ENCODE measurements around the gene STX10. TPM values are rescaled to one million over a fixed set of nuclear protein-coding genes. Genes with fewer than 3 reads are reported as not detected.

STX10 gene
- total and polyA plus RNA-seq, 2 of the 4 experiments (the other 2 are of a cell fraction): 64.9 to 82.0 TPM

- Histone ChIP-seq H3K27ac (ENCODE audit: insufficient read depth, low read length) (no peak overlapping the region), H2BK15ac (ENCODE audit: low read depth, low read length) (no peak overlapping the region), H3K4me2 (ENCODE audit: low read depth, low read length) (no peak overlapping the region), H3K36me3 (ENCODE audit: control insufficient read depth, insufficient read depth, low read length) (peaks cover 23% of the 10 kb centered on the region), H2BK5ac (ENCODE audit: low read depth, low read length, poor library complexity, severe bottlenecking) (no peak overlapping the region), H3K9me1 (ENCODE audit: insufficient read depth, low read length) (no peaks in the 10 kb centered on the region), H3K4me1 (ENCODE audit: control insufficient read depth, insufficient read depth, low read length) (no peaks in the 10 kb centered on the region), H2AK9ac (replicated peaks; ENCODE audit: low read depth, low read length, poor library complexity) (no peak overlapping the region), H3K23ac (ENCODE audit: low read depth, low read length) (no peak overlapping the region), H2AK5ac (ENCODE audit: low read depth, low read length) (no peak overlapping the region), H4K5ac (ENCODE audit: low read depth, low read length) (no peak overlapping the region), H3K9me3 (ENCODE audit: control insufficient read depth, insufficient read depth, low read length) (no peaks in the 10 kb centered on the region), H3K9ac (ENCODE audit: low read depth, low read length) (no peak overlapping the region), H4K20me1 (ENCODE audit: insufficient read depth, low read length) (no peaks in the 10 kb centered on the region), H3K18ac (ENCODE audit: low read depth, low read length) (no peak overlapping the region), H3K56ac (ENCODE audit: extremely low read depth, insufficient read depth, low read length) (no peak overlapping the region), H3K79me1 (ENCODE audit: low read depth in 1 of 2, low read length in 2 of 2) (peaks cover 0 to 12% of the 10 kb centered on the region in 2 experiments; a peak in 2 of 4 replicates), H4K91ac (ENCODE audit: insufficient read depth, low read depth, low read length) (no peak overlapping the region), H3K4me3 (ENCODE audit: insufficient read depth, low read depth, low read length) (no peak overlapping the region), H3K27me3 (ENCODE audit: control insufficient read depth, insufficient read depth, low read length) (no peaks in the 10 kb centered on the region), H4K8ac (ENCODE audit: low read depth in 2 of 2, low read length in 2 of 2) (no peak overlapping the region), H3K14ac (replicated peaks; ENCODE audit: low read depth, low read length) (no peak overlapping the region), H2BK20ac (ENCODE audit: low read depth, low read length) (no peak overlapping the region), H3K4ac (ENCODE audit: low read depth, low read length) (no peak overlapping the region), H2BK120ac (ENCODE audit: low read depth, low read length) (no peak overlapping the region), H2AFZ (replicated peaks; ENCODE audit: low read length, poor library complexity) (no peak overlapping the region)
- WGBS, 2 experiments (ENCODE audit: extremely low coverage in 2 of 2, insufficient read length in 1 of 2): 100% methylated on average over 2 of the region's 15 CpGs; no CpG with 5 or more reads in 1 of the 2 experiments
- in situ Hi-C loops (cut with MboI; ENCODE audit: low sequenced_read_pairs) (no loop called here), intact Hi-C loops (cut with micrococcal nuclease) (no loop called here), dilution Hi-C loops (cut with HindIII; ENCODE audit: low sequenced_read_pairs, unreplicated experiment) (no loop called here)
- no peak for TF ChIP-seq ELK1 (IDR thresholded peaks at IDR 0.05; ENCODE audit: borderline replicate concordance, low read depth, low read length)
- no peak for TF ChIP-seq RAD21 (IDR thresholded peaks at IDR 0.05; ENCODE audit: low read length)
- TF ChIP-seq FOS (IDR thresholded peaks at IDR 0.05; ENCODE audit: low read depth, low read length): no peak
- no peak for TF ChIP-seq CHD1 (IDR thresholded peaks at IDR 0.05; ENCODE audit: low read depth, low read length)
- TF ChIP-seq CEBPB (IDR thresholded peaks at IDR 0.05; ENCODE audit: low read depth, low read length): no peak
- TF ChIP-seq BHLHE40 (IDR thresholded peaks at IDR 0.05; ENCODE audit: low read depth, low read length): no peak
- no peak for TF ChIP-seq NFE2L2 (IDR thresholded peaks at IDR 0.05; ENCODE audit: low read depth, low read length)
- TF ChIP-seq RFX5 (IDR thresholded peaks at IDR 0.05; ENCODE audit: low read depth, low read length): no peak
- TF ChIP-seq CTCF (conservative IDR thresholded peaks at IDR 0.05; ENCODE audit: low read depth, low read length): no peak
- no peak for TF ChIP-seq MAZ (IDR thresholded peaks at IDR 0.05; ENCODE audit: borderline replicate concordance, low read depth, low read length)
- no peak for TF ChIP-seq MAFK (IDR thresholded peaks at IDR 0.05; ENCODE audit: low read depth, low read length)
- BruUV-seq (replicated peaks): no TSS peak
- DNase-seq (no peak), ATAC-seq (ENCODE audit: low read depth) (no peak)
- ChIA-PET CTCF (no interaction called here), POLR2A (ENCODE audit: unreplicated experiment) (no interaction called here)
Measured at GRCh38 chr19:13110099-13110610, 40.0 kb downstream of the STX10 start.

Data from IMR-90 (cell line).